Erythroblast (primary cell): ENCODE data around the gene PRRX2.

Experiments
- GATA1 ChIP-seq: IDR thresholded peaks from 2 replicates; pipeline ENCODE4 v1.6.1; 2011; ENCODE audit warnings: low read depth, mild to moderate bottlenecking, control low read depth, low read length, moderate library complexity
- POLR2A ChIP-seq: IDR thresholded peaks from 2 replicates; pipeline ENCODE4 v1.6.1; 2011; ENCODE audit warnings: mild to moderate bottlenecking, low read length

DNA sequence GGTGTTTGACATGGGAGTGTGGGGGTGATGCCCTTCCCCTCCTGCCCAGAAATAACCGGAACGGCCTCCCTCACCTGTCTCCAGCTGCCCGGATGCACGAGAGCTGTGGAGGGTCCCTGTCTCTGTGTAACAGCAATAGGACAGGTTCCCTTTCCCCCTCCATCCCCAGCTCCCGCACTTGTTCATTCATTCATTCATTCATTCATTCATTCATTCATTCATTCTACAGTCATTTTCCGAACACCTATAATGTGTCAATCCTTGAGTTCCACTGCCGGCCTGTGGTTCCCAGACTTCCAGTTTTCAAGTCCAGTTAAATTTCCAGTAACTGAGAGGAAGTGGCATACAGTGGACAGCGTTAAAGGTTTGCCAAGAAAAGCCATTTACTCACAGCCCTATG lies 7.3 kb downstream of the PRRX2 start:
- TF ChIP-seq GATA1 = no peak
- TF ChIP-seq POLR2A = no peak
